HCT116 (cell line): ENCODE data around the gene ABCC11.

Experiments used
- CTCF ChIP-seq, 3 experiments: fragments of 200-600 bp in 1 of 3; sonication (generic) in 1 of 3; IDR thresholded peaks in 2 of 3; conservative IDR thresholded peaks in 1 of 3; 2 replicates each; pipeline ENCODE4 v1.5.1; 2012 to 2017; ENCODE audit warnings: low read depth in 2 of 3, low read length in 2 of 3, antibody characterized with exemption in 1 of 3, borderline replicate concordance in 1 of 3, control low read depth in 1 of 3, mild to moderate bottlenecking in 1 of 3, mixed read lengths in 1 of 3, mixed run types in 1 of 3, moderate library complexity in 1 of 3; ENCODE audit not compliant: insufficient read depth in 1 of 3
- JUND ChIP-seq: IDR thresholded peaks from 2 replicates; pipeline ENCODE4 v1.6.1; 2012
- POLR2A ChIP-seq: IDR thresholded peaks from 2 replicates; pipeline ENCODE4 v1.7.0; 2011; ENCODE audit warnings: borderline replicate concordance; ENCODE audit not compliant: insufficient read depth, insufficient read length; ENCODE audit errors: extremely low read depth
- YY1 ChIP-seq: IDR thresholded peaks from 2 replicates; pipeline ENCODE4 v1.6.1; 2011; ENCODE audit warnings: low read length, low read depth, moderate library complexity, mild to moderate bottlenecking; ENCODE audit not compliant: insufficient replicate concordance; ENCODE audit errors: extremely low read depth
- ZNF274 ChIP-seq: fragments of 200-500 bp; sonication (Bioruptor generic); IDR thresholded peaks from 2 replicates; pipeline ENCODE4 v1.6.1; 2014; ENCODE audit warnings: mild to moderate bottlenecking, low read depth, low read length, inconsistent platforms
- TF ChIP-seq, protein P1 (sequence below): IDR thresholded peaks from 2 replicates; pipeline ENCODE4 v1.6.1; 2011; ENCODE audit warnings: mild to moderate bottlenecking, low read length, moderate library complexity; ENCODE audit not compliant: insufficient replicate concordance; ENCODE audit errors: extremely low read depth

DNA sequence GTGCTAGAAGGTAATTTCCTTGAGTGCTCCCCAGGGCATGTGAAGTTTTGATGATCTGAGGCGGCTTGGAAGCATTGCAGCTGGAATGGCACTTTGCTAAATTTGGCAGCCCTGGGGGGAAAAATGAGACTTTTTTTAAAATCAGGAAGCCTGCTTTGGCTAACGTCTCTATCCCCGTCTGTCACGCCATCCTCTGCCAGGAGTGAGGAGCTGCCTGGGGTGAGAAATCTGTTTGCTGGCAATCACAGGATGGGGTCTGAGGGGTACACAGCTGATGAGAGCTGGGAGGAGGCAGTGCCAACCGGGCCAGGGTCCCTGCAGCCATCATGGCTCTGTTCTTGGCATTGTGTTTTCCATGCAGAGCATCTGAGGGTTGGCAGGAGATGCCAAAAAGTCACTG lies 93.6 kb downstream of the ABCC11 start:
- TF ChIP-seq CTCF (IDR thresholded peaks at IDR 0.05 in 2 of 3, conservative IDR thresholded peaks at IDR 0.05 in 1 of 3; ENCODE audit: borderline replicate concordance in 1 of 3, insufficient read depth in 1 of 3, low read depth in 2 of 3, low read length in 2 of 3) = no peak
- TF ChIP-seq POLR2A = no peak
- TF ChIP-seq YY1 = no peak
- TF ChIP-seq, protein P1, sequence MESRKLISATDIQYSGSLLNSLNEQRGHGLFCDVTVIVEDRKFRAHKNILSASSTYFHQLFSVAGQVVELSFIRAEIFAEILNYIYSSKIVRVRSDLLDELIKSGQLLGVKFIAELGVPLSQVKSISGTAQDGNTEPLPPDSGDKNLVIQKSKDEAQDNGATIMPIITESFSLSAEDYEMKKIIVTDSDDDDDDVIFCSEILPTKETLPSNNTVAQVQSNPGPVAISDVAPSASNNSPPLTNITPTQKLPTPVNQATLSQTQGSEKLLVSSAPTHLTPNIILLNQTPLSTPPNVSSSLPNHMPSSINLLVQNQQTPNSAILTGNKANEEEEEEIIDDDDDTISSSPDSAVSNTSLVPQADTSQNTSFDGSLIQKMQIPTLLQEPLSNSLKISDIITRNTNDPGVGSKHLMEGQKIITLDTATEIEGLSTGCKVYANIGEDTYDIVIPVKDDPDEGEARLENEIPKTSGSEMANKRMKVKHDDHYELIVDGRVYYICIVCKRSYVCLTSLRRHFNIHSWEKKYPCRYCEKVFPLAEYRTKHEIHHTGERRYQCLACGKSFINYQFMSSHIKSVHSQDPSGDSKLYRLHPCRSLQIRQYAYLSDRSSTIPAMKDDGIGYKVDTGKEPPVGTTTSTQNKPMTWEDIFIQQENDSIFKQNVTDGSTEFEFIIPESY = no peak
- TF ChIP-seq JUND = no peak
- TF ChIP-seq ZNF274 = no peak
